Dedifferentiated amniotic fluid mesenchymal stem cell (primary cell): ENCODE data around the gene DSCAM.
"Not testable (repeated sequence)": the region's sequence is repeated elsewhere in the genome, so short reads cannot be mapped to it uniquely, and the experiment has no call there.

Experiments used
- DNase-seq: peaks from one replicate; pipeline ENCODE4 v3.0.0-alpha.2; 2016; ENCODE audit errors: extremely low spot score

The DSCAM gene, protein sequence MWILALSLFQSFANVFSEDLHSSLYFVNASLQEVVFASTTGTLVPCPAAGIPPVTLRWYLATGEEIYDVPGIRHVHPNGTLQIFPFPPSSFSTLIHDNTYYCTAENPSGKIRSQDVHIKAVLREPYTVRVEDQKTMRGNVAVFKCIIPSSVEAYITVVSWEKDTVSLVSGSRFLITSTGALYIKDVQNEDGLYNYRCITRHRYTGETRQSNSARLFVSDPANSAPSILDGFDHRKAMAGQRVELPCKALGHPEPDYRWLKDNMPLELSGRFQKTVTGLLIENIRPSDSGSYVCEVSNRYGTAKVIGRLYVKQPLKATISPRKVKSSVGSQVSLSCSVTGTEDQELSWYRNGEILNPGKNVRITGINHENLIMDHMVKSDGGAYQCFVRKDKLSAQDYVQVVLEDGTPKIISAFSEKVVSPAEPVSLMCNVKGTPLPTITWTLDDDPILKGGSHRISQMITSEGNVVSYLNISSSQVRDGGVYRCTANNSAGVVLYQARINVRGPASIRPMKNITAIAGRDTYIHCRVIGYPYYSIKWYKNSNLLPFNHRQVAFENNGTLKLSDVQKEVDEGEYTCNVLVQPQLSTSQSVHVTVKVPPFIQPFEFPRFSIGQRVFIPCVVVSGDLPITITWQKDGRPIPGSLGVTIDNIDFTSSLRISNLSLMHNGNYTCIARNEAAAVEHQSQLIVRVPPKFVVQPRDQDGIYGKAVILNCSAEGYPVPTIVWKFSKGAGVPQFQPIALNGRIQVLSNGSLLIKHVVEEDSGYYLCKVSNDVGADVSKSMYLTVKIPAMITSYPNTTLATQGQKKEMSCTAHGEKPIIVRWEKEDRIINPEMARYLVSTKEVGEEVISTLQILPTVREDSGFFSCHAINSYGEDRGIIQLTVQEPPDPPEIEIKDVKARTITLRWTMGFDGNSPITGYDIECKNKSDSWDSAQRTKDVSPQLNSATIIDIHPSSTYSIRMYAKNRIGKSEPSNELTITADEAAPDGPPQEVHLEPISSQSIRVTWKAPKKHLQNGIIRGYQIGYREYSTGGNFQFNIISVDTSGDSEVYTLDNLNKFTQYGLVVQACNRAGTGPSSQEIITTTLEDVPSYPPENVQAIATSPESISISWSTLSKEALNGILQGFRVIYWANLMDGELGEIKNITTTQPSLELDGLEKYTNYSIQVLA (N-terminal part only)

DNA sequence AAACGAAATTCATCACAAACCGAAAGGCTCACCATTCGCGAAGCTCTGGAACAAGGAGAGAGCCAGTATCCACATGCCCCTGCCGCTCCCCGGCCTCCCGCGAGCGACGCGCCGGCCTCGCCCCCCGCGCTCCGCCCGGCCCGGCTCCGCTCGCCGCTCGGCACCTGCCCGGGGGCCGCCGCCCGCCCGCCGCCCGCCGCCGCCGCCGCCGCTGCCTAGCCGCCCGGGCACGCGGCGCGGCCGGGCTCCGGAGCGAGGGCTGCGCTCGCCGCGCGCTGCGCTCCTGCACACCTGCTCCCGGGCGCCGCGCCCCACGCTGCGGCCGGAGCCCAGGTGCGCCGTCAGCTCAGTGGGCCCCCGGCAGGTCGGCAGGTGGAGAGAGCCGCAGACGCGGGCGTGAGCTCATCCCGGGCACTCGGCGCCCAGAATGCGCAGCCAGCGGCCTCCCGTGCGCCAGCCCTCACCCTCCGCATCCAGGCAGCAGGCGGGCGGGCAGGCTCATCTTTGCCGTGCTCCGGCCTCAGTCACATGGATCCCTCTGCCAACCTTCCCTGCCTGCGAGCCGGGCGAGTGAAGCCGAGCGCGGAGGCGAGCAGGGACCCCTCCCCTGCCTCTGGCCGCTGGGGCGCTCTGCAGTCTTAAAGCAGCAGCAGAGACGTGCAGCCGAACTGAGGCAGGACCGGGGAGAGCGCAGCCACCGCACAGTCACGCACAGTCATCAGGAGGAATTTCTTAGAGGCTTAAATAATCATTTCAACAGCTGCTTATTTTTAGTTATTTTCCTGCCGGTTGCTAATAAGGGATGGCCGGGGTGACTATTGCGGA, at the start of gene DSCAM:
TSS of gene DSCAM (minus strand) at position 572 of the 825 bp plus-strand sequence. CDS start at position 75, 497 bp downstream.
- no peak for DNase-seq

DNA sequence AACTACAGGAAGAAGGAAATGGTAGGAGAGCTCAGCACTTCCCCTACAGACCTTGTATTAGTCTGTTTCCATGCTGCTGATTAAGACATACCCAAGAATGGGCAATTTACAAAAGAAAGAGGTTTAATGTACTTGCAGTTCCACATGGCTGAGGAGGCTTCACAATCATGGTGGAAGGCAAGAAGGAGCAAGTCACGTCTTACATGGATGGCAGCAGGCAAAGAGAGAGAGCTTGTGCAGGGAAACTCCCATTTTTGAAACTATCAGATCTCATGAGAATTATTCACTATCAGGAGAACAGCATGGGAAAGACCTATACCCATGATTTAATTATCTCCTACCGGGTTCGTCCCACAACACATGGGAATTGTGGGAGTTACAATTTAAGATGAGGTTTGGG, 48.7 kb upstream of the DSCAM start:
- not testable (repeated sequence) for DNase-seq

DNA sequence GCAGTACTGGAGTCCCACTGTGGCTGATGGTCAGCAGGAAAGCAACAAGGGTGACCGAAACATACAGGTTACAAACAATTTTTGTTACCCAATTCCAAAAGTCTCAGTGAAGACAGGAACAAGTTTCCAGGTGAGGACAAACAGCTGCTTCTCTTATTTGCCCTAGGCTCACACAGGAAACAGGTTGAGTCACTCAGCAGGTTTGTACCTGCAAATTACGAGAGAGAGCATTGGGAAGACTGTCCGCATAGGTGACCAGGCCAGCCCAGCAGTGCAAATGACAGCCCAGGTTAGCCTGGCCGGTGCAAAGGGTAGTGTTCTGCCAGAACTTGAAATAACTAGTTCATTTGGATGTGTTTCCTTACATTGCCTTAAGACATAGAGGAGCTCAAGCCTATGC, 40.0 kb upstream of the DSCAM start:
- no peak for DNase-seq

DNA sequence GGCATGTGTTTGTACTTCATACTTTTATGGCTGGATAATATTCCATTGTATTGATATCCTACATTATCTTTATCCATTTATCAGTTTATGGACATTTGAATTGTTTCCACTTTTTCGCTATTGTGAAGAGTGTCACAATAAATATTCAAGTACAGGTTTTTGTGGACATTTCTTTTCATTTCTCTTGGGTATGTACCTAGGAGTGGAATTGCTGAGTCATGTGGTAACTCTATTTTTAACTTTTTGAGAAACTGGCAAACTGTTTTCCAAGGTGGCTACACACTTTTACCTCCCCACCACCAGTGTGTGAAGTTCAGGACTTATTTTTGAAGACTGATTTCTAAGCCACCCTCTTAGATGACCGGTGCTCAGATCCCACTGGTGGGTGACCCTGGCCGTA, 39.0 kb upstream of the DSCAM start:
- no peak for DNase-seq

DNA sequence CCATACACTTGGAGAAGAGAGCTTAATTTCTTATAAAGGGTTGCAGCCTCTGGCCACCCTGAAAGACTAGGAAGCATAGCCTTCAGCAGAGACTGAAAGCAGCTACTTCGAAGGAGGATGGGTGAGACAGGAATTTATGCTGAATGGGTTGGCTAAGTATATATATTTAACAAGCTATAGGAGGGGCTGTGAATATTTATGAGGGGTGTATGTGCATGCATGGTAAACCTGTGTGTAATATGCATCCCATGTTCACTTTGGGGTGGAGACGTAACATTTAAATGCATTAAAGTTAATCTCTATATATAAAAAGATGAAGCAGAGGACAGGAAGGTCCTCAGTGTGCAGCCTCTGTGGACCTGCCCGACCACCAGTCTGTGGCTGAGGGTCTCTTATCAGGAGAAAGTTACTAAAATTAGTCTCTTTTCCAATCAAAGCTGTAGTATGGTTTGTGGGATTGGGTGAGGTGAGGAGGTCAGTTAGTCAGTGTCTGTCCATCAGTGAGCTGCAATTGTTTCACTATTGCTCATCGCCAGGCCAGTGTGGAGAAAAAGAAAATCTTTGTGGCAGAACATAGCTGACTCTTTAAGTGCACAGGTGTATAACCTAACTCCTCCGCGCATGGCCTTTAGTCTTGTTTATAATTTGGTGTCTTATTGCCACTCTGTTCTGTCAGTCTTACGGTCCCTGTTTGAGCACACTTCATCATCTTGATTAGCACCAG, 35.4 kb upstream of the DSCAM start:
- no peak for DNase-seq

DNA sequence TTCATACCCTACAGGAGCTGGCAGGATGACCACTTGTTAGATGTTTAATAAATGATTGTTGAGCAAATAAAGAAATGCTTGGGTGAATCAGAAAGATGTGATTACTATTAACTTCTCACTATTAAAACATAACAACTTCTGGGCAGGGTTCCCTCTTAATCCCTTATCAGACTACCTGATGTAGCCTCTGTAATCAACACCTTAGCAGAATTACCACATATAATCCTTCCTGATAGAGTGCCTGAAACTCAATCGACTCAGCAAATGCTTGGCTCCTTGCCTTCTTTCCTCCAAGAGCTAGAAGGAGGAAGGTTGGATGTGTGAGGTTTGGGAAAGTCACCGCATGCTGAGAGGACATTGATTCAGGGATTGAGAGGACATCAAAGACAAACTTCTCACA, 34.8 kb upstream of the DSCAM start:
- no peak for DNase-seq

DNA sequence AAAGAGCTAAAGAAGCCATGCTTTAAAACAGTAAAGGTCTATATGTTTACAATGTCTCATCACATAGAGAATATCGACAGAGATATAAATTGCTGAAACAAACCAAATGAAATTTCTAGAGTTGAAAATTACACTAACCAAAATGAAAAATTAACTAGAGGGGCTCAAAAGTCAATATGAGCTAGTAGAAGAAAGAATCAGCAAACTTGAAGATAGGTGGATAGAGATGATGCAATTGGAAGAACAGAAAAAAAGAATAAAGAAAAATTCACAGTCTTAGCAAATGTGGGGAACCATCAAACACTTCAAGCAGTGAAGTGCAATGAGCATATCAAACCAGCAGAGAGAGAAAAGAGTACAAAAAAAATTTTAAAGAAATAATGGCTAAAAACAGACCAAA, 24.1 kb upstream of the DSCAM start:
- DNase-seq: no peak

DNA sequence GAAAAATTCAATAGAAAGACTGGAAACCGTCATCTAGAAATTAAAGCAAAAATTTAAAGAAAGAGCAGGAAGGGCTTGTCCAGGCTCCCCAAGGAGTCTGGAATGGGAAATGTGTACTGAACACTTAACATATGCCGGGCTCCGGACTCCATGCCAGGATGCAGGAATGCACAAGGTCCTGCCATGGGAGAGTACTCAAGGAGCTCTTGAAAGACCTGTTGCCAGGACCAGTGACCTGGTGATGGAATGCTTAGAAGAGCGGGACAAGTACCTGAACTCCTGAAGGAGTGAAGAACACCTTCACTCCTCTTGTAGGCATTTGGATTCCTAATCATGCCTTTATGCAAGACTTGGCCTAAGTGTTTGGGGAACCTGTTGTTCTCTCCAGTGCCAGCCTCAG, 16.9 kb upstream of the DSCAM start:
- DNase-seq: no peak

DNA sequence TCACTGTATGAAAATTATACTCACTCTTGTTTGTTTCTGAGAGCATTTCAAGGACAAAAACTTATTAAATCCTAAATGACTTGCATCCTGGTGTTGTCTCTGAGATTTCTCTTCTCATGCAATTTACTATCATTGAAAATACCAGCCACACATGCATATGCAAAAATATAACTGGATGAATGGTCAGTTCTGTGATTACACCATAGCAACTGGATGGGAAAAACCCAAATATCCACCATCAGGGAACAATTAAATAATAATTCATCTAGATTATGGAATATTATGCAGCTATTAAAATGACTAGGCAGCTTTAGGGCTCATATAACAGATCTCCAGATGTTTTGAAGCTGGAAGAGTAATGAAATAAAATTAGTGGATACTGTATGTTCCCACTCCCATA, 11.6 kb upstream of the DSCAM start:
- no peak for DNase-seq

DNA sequence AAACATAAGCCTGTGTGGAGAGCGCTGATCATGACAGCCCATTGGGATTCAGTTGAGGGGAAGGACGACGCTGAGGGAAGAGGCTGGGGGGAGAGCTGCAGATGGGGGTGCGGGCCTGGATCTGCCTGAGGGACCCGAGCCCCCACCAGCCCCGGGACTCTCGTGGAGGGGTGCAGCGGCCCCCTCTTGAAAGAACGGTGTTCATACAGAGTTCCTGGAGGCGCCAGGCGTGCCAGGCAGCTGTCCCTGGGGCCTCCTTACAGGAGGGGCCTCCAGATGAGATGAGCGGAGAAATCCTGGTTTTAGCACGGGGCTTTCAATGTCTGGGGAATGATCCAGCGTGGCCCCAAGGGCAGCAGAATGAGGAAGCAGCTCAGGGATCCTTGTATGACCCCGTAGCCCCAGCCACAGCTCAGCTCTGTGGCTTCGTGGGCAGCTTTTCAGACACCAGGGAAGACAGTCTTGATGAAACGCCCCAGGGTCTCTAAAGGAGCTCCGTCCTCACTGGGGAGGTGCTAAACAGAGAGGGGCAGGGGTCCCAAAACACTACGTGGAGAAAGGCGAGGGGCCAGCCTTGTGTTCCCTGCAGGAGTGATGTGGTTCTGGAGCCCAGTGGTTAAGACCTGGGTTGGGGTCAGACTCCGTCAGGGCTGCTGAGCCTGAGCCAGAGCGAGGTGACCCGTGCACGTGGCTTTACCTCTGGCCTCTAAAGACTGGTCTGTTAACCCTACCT, 7.2 kb upstream of the DSCAM start:
- no peak for DNase-seq

DNA sequence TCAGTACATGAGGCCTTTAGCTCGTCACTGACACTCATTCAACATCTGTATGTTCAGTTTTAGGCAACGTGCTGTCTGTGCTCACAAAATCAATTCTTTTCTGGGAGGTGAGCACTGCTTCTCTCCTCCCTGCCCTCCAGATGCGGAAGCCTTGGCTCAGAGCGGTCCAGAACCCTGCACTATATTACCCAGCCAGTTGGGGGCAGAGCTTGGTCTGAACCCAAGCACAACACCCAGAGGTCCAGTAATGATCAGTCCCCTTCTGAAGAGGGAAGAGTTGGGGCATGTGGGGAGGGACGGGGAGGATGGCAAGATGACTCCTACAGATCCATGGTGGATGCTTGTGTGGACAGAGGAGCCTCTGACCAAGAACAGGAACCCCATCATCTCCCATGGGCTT, 5.6 kb upstream of the DSCAM start:
- DNase-seq: no peak

DNA sequence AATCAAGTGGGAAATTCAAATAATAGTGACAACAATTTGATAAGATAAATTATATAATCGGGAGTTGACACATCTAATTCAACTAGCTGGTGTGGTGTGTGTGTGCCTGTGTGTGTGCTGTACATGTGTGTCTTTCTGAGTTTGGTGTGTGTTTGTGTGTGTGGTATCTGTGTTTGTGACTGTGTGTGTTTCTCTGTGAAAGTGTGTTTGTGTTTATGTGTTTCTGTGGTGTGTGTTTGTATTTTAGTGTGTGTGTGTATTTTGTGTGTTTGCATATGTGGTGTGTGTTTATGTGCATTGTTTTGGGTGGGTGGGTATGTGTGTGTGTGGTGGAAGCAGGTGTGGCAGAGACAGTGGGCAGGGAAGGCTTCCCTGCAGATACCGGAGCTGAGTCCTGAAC, 4.8 kb upstream of the DSCAM start:
- no peak for DNase-seq

DNA sequence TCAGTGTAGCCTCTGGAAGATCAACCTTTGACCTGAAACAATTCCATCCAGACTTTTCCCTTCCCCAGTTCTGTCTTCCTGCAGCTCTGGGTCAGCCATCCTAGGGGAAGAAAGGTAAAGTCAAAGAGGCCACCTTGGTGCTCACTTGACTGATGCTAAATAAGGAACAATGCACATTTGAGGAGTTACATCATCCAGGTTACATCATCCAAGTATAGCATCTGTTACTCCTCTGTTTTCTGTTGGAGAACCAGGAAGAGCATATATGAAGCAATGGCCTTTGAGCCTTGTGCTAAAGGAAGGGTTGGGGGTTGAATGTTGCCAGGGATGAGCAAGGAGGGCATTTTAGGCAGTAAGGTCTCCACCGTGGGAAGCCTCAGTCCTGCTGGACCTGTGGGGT, 3.1 kb upstream of the DSCAM start:
- no peak for DNase-seq

DNA sequence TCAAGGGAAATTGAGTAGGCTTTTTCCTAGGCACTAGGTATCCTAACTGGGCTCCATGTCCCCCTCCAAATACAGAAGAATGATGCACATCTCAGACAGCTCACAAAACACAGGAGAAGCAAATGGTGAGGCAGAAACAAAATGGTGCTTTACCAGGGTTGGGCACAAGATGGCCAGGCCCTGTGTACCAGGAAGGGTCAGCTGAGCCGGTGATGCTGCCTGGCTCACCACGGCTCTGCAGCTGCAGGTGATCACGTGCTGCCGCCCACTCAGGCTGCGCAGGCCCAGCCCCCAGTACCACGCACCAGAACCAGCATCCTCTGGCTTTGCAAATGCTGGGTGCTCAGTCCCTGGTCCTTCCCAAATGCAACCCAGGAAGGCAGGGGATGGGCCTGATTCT, 993 bp upstream of the DSCAM start:
- no peak for DNase-seq

DNA sequence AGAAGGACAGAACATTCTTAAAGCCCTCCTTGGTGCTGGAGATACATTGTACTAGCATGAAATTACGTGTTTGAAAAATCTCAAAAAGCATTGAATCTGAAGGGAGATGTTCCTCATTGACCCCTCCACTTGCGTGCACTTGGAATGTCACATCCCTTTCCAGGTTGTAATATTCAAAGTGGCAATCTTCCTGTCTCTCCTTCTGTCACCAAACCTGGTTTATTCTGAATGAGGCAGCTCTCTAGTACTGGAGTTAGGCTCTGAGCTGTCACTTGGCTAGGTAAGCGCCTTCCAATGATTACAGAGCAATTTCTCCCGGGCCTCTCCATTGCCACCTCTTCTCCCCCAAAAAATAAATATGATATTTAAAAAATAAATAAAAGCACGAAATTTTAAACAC, 855 bp downstream of the DSCAM start:
- no peak for DNase-seq

DNA sequence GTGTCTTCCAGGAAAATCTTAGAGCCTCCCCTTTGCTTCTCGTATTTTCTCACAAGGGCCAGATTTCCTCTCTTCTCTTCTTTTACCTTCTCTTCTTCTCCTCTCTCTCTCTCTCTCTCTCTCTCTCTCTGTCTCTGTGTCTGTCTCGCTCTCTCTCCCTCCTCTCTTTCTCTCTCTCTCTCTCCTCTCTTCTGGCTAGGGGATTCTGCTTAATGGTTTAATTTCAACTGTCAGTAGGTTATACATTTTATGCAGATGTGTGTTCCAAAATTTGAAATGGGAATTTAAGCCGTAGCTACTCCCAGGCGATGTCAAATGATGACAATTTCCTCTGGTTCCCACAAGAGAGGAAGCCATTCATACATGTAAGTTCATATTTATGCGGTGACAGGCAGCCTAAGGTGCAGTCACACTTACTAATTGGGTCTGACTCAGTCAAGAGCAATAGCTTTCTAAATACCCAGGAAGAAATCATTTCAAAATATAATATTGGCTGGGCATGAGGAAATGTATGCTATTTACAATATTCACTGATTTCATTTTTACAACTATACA, 1.4 kb downstream of the DSCAM start:
- no peak for DNase-seq

DNA sequence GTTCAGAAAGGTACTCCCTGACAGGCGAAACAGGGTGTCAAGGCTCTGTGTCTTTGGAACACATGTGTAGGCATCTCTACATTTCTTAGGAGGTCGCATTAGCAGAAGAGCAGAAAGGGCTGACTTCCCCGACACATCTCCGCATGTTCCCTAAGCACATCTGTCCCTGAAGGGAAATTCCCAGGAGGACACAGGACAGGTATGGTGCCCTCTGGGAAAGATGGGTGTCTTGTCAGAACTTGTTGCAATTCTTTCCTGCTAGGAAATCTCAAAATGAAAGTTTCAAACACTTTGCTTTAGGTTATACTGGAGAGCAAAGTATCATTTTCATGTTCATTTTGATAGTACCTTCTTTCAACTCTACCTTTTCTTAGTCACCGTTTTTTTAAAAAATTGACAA, 2.0 kb downstream of the DSCAM start:
- DNase-seq: no peak

DNA sequence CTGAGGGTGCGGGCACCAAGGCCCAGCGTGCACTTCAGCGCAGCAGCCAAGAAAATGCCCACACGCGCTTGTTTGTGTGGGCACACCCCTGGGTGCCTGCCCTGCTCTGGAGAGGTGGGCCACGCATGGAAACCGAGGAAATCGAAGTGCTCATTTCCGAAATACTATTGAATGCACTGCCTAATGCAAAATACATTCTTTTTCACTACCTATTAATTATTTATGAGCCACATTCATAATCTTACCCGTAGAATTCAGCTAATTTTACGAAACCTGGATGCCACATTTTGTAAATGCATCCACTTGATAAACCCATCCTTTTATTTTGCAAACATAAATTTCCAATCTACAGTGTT, 4.8 kb downstream of the DSCAM start:
- DNase-seq: no peak

DNA sequence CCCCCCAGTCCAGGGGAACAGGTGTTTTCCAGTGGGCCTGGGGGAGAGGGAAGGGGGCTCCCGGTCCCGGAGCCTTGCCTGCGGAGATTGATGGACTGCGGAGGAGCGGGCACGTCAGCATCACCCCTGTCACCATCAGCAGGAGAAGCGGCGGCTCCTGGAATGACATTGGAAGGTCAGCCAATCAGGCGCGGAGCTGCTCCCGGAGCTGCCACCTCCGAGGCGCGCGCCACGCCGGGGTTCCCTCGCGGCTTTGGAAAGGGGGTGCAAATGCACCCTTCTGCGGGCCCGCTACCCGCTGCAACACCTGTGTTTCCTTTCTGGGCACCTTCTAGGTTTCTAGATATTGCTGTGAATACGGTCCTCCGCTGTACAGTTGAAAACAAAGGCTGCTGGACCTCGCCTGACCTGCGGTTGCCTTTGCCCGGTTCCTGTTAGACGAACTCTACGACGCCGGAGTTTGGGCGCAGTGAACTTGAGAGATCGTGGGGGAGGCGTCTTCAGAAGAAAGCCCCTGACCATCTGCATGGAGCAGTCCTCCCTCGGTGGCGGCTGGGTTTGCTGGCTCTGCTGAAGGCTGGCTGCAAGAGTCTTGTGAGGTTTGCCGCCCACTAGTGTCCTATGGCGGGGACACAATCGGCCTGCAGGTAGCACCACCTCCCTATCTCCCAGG, 5.3 kb downstream of the DSCAM start:
- no peak for DNase-seq
